ENCODE results near the gene MGA. TPM values are rescaled to one million over a fixed set of nuclear protein-coding genes. Genes with fewer than 3 reads are reported as not detected.
"Not testable (repeated sequence)": the region's sequence is repeated elsewhere in the genome, so short reads cannot be mapped to it uniquely, and the experiment has no call there.

MGA gene
- total RNA-seq, 2 donors from 2014 or later: 42.9 to 62.5 TPM

DNA sequence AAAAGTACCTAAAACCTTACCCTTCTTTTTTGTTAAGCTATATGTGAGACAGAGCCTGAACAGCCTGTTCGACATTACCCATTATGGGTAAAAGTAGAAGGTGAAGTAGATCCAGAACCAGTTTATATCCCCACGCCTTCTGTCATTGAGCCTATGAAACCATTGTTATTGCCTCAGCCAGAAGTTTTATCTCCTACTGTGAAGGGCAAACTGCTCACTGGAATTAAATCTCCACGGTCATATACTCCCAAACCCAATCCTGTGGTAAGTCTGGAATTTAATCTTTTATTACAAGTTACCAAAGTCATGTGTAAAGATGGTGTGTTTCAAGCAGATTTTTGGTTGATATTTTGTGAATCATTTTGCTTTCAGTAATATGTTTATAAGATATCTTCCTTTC, 66.9 kb downstream of the MGA start:
- TF ChIP-seq CTCF (IDR thresholded peaks at IDR 0.05) (no peak), POLR2A (IDR thresholded peaks at IDR 0.05) (no peak), POLR2AphosphoS5 (IDR thresholded peaks at IDR 0.05) (no peak)
- Histone ChIP-seq H3K27ac (no peak overlapping the region), H3K9me3 (no peaks in the 10 kb centered on the region), H3K27me3 (replicated peaks; ENCODE audit: insufficient read depth) (no peaks in the 10 kb centered on the region), H3K4me1 (replicated peaks) (no peaks in the 10 kb centered on the region), H3K36me3 (no peaks in the 10 kb centered on the region), H3K4me3 (no peak overlapping the region)
- DNase-seq (ENCODE audit: low spot score): no peak
- WGBS: 85% methylated on average over 3 of the region's 3 CpGs
- intact Hi-C loops (cut with DNase I): no loop called here

DNA sequence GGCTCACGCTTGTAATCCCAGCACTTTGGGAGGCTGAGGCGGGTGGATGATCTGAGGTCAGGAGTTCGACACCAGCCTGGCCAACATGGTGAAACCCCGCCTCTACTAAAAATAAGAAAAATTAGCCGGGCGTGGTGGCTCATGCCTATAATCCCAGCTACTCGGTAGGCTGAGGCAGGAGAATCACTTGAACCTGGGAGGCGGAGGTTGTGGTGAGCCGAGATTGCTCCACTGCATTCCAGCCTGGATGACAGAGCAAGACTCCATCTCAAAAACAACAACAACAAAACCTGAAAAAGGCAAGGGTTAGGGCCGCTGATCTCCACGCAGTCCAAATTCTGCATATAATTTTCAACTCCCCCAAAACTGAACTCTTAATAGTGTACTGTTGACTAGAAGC, 67.9 kb downstream of the MGA start:
- H3K4me1 ChIP-seq (replicated peaks); H3K9me3 ChIP-seq; intact Hi-C loops (cut with DNase I); H3K36me3 ChIP-seq; H3K27me3 ChIP-seq (replicated peaks; ENCODE audit: insufficient read depth); DNase-seq (ENCODE audit: low spot score); H3K27ac ChIP-seq; H3K4me3 ChIP-seq: not testable (repeated sequence)
- WGBS: 95% methylated on average over 11 of the region's 11 CpGs

DNA sequence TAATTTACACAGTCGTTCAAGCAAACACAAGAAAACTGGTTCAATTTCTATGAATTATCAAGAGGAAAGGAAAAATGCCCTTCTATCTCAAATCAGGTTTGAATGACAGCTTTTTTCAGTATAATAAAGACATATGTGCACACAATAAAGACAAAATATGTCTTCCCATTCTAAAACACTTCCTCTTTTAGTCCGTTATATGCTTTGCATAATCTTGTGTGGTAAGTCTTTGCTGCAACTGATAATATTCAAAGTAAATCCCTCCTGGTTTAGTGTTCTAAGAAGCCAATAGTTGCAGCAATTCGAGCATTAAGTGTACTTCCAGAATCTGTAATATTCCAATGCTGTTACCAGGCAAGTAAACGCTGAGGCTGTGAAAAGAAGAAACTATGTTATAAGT, 70.3 kb downstream of the MGA start:
- Histone ChIP-seq H3K4me3 (no peak overlapping the region), H3K4me1 (replicated peaks) (no peaks in the 10 kb centered on the region), H3K36me3 (no peaks in the 10 kb centered on the region), H3K27ac (no peak overlapping the region), H3K9me3 (no peaks in the 10 kb centered on the region), H3K27me3 (replicated peaks; ENCODE audit: insufficient read depth) (no peaks in the 10 kb centered on the region)
- TF ChIP-seq CTCF (IDR thresholded peaks at IDR 0.05): no peak
- TF ChIP-seq POLR2A (IDR thresholded peaks at IDR 0.05): no peak
- TF ChIP-seq POLR2AphosphoS5 (IDR thresholded peaks at IDR 0.05): no peak
- WGBS: 66% methylated on average over 4 of the region's 4 CpGs
- DNase-seq (ENCODE audit: low spot score): no peak
- intact Hi-C loops (cut with DNase I): no loop called here

DNA sequence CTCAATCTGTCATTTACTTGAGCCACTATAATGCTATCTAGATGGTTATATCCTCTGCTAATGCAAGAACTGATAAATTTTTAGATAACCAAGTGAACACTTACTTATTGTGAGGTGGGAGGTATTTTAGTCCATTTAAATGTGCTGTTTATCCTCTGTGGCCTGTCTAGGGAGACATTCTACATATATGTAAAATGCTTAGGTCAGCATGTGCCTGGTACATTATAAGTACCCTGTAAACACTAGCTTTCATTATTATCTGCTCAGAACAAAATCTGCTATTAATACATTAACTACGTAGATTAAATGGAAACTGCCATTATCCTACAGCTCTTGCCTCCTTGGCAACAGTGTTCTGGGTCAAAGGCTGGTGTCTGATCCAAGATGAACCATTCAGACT, 72.3 kb downstream of the MGA start:
- intact Hi-C loops (cut with DNase I): no loop called here
- Histone ChIP-seq H3K4me3 (no peak overlapping the region), H3K9me3 (no peaks in the 10 kb centered on the region), H3K27me3 (replicated peaks; ENCODE audit: insufficient read depth) (no peaks in the 10 kb centered on the region), H3K36me3 (peaks cover 7 to 12% of the 10 kb centered on the region in 2 donors), H3K27ac (no peak overlapping the region), H3K4me1 (replicated peaks) (no peaks in the 10 kb centered on the region)
- WGBS: 81% methylated on average over 1 of the region's 1 CpG
- DNase-seq (ENCODE audit: low spot score): no peak
- TF ChIP-seq POLR2A (IDR thresholded peaks at IDR 0.05): no peak
- TF ChIP-seq POLR2AphosphoS5 (IDR thresholded peaks at IDR 0.05): no peak
- no peak for TF ChIP-seq CTCF (IDR thresholded peaks at IDR 0.05)

DNA sequence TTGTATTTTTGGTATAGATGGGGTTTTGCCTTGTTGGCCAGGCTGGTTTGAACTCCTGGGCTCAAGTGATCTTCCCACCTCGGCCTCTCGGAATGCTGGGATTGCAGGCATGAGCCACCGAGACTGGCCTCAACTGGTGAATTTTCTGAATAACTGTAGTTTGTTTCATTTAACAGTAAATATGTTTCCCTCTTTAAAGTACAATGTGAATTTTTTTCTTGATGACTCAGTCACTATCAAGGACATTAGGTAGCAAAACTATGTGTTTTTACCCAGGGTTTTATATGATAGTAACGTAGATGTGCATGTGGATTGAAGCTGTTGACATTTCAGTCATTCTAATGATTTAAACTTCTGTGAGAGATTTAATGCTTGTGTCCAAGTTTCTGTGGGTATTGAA, 73.9 kb downstream of the MGA start:
- Histone ChIP-seq H3K4me3 (no peak overlapping the region), H3K9me3 (no peaks in the 10 kb centered on the region), H3K27me3 (replicated peaks; ENCODE audit: insufficient read depth) (no peaks in the 10 kb centered on the region), H3K27ac (no peak overlapping the region), H3K36me3 (peaks cover 7 to 12% of the 10 kb centered on the region in 2 donors), H3K4me1 (replicated peaks) (no peaks in the 10 kb centered on the region)
- DNase-seq (ENCODE audit: low spot score): no peak
- TF ChIP-seq CTCF (IDR thresholded peaks at IDR 0.05) (no peak), POLR2A (IDR thresholded peaks at IDR 0.05) (no peak), POLR2AphosphoS5 (IDR thresholded peaks at IDR 0.05) (no peak)
- intact Hi-C loops (cut with DNase I): no loop called here
- 93% methylated on average over 4 of the region's 4 CpGs for WGBS
